HG03196 (cell line): Measurements from ENCODE around the gene EPHA2.
"Not testable (repeated sequence)": the region's sequence is repeated elsewhere in the genome, so short reads cannot be mapped to it uniquely, and the experiment has no call there.

ENCODE experiments used
- ATAC-seq: cut with Tn5 transposase; IDR thresholded peaks from one replicate; pipeline ENCODE4 v1.9.1; 2021; ENCODE audit not compliant: unreplicated experiment

EPHA2 gene

GRCh38 chr1:16122350-16122881 is 33.5 kb downstream of the EPHA2 start:
- ATAC-seq = no peak

DNA sequence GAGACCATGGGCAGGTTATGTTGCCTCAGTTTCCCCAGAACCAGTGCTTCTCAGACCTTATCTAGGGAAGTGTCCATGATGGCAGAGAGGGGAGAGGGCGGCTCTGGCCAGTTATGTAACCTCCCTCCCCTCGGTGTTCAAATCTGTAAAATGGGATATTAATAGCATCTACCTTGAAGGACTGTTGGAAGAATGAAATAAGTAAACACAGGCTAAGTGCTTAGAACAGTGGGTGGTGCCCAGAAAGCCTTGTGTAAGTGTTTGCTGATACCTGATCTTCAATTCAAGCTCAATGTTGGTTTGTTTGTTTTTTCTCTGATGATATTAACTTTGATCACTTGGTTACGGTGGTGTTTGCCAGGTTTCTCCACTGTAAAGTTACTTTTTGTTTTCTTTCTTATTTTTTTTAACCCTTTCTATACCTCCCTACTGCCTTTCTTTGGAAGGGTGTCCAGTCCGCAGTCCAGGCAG is 34.9 kb downstream of the EPHA2 start:
- no peak for ATAC-seq

DNA sequence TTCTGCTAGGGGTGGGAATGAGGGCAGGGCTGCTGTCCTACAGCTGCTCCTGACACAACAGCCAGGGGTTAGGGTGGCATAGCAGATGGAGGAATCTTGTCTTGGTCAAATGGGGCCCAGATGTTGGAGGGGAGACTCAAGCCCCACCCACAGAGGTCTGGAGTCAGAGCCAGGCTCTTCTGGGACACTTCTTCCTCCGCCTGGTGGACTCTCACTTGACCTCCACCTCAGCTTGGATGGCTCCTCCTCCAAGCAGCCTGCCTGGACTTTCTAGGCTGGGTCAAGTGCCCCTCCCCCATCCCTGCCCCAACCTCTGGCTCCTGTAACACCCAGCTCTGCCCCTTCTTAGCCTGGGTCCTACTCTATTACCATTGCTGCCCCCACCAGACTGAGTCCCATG is 35.5 kb downstream of the EPHA2 start:
- no peak for ATAC-seq

- ATAC-seq = no peak
Observed at GRCh38 chr1:16119926-16120325, 35.9 kb downstream of the EPHA2 start.

DNA sequence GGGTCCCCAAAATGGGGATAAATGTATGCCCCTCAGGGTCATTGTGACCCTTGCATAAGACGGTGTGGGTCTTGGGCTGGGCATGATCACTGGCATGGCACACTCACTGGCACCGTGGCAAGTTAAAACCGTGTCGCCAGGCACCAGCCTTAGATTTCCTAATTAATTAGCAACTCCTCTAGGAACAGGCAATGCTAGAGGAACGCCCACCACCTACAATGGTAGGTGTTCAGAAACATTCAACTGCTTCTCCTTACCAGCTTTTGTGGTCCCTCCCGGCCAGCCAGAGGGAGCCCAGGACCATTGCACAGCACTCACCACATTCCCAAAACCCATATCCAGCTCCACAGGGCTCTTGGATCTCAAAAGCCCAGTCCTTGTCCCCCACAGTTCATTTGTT is 36.4 kb downstream of the EPHA2 start:
- ATAC-seq = no peak

- no peak for ATAC-seq
Observed at GRCh38 chr1:16118706-16119105, 37.2 kb downstream of the EPHA2 start.

DNA sequence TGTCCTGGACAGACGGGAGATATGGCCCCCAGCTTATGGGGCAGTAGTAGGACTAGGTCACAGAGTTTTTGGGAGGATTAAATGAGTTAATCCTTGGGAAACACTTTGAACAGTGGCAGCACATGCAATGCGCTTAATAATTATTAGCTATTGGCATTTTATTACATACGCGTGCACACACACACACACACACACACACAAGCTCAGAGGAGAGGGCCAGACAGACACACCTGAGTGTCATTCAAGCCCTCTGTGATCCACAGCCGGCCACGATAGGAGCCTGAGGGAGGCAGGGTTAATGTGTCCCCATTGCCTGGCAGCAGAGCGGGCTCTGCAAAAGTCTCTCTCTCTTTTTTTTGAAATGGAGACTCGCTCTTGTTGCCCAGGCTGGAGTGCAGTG is 37.9 kb downstream of the EPHA2 start:
- ATAC-seq = no peak

GRCh38 chr1:16117369-16117768 is 38.5 kb downstream of the EPHA2 start:
- ATAC-seq = no peak

GRCh38 chr1:16116625-16117024 is 39.2 kb downstream of the EPHA2 start:
- no peak for ATAC-seq

GRCh38 chr1:16116002-16116401 is 39.9 kb downstream of the EPHA2 start:
- ATAC-seq = no peak

- no peak for ATAC-seq
Observed at GRCh38 chr1:16115468-16115983, 40.3 kb downstream of the EPHA2 start.

GRCh38 chr1:16114527-16115467 is 41.1 kb downstream of the EPHA2 start:
- ATAC-seq = no peak

DNA sequence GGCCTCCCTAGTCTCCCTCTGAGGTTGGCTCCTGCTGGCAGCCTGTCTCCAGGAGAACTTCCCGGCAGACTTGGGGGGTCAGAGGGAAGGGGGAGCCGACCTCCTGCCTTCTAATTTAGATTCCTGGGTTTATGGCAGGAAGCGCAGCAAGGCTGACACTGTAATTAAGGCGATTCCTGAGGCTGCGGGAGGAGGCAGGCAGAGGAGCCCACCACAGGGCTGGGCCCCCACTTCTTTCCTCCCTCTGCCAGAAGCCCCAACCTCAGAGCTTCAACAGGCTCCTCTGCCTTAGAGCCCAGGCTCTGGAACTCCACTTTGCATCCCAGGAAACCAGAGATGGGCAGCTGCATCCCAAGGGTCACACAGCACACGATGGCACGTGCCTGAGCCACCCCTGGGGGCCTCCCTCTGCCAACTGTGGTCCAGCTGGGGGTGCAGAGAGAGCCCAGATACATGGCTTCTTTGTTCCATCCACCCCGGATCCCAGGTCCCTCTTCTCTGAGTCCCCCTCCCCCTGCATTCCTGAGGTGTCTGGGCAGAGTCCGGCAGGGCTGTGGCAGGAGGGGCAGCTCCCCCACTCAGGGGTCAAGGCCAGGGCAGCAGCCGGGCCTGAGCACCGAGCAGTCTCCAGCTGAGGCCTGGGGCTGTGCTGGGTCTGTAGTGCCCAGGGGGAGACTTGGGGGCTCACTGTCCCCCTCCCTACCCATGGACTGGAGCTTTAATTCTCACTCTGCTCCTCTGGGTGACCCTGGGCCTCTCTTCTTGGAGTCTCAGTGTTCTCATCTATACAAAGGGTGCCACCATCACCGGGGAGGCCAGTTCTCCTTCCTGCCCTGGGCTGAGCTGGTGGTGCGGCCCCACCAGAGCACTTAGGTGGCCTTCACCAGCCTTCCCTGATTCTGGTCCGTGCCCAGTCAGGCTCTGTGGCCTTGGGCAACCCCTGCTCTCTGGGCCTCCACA is 43.0 kb downstream of the EPHA2 start:
- no peak for ATAC-seq

DNA sequence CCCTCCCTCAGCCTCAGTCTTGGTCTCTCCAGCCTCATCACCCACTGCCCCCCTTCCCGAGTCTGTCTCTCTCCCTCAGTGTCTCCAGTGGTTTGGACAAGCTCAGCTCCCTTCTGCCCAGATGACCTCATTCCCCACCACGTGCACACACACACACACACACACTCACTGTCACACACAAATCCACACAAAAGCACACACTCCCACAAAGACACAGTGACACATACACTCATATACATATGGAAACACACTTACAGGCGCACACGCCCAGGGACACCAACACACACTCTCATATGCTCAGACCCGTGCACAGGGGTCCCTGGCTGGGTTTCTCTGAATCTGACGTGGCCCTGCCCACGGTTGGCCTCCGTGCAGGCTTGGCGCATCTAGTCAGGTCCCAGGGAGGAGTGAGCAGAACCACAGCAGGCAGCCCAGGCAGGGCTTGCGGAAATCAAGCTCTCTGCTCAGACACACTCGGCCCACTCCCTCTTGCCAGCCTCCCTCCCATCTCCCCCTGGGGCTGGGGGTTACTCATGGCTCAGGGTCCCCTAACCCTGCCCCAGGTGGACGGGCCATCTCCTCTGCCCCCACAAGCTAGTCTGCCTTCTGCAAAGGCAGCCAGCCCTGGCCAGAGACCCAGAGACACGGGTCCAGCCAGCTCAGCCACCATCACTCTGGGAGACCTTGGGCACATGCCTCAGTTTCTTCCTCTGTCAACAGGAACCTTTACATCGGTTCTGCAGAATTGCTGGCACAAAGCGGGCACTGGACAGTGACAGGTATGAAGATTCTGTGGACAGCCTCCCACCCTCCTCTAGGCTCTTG is 43.9 kb downstream of the EPHA2 start:
- no peak for ATAC-seq

- ATAC-seq = no peak
Observed at GRCh38 chr1:16110884-16111283, 45.0 kb downstream of the EPHA2 start.

- ATAC-seq = no peak
Observed at GRCh38 chr1:16110456-16110855, 45.4 kb downstream of the EPHA2 start.

DNA sequence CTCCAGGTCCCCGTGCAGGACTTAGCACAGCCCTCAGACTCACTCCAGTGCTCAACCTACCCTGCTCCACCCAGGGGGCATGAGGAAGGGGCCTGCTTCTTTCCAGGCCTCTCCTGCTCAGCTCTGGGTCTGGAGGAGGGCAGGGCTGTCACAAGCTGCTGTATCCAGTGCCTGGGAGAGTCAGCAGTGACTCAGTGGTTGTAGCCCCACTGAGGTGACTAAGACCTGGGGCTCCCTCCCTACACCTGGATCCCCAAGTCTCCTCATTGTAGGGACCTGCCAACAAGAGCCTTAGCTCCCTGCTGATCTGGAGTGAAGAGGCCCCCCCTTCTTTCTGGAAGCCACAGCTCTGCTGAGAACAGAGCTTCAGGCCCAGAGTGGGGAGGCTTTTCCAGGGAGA is 46.3 kb downstream of the EPHA2 start:
- no peak for ATAC-seq

DNA sequence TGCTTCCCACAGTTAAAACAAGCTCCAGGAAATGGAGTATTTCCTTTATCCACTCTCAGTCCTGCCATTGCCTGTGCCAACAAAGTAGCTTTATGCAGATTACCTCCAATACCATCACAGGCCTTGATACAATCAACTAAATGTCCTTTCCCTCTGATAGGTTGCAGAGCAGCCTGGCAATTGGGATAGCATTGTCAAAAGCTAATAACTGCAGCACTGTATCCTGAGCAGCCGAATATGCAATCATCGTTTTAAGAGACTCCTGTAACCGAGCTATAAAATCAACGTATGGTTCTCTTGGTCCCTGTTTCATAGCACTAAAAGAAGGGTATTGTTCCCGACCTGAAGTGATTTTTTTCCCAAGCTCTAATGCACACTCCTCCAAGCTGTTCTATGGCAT is 48.8 kb downstream of the EPHA2 start:
- ATAC-seq = not testable (repeated sequence)

GRCh38 chr1:16101623-16102022 is 54.2 kb downstream of the EPHA2 start:
- ATAC-seq = no peak

- no peak for ATAC-seq
Observed at GRCh38 chr1:16099412-16099811, 56.5 kb downstream of the EPHA2 start.
